Gastrocnemius medialis (tissue), 4 donors: ENCODE measurements around the gene VDR.

Experiments used
- CTCF ChIP-seq, 5 experiments: fragments of 450-650 bp in 3 of 5; fragments of 200-600 bp in 2 of 5; sonication (generic) in 2 of 5; IDR thresholded peaks in 4 of 5; conservative IDR thresholded peaks in 1 of 5; 1 replicate in 4 of 5; 2 replicates in 1 of 5; pipeline ENCODE4 v1.5.1; 2016 to 2019; ENCODE audit warnings: antibody characterized with exemption in 5 of 5, mild to moderate bottlenecking in 3 of 5, moderate library complexity in 3 of 5
- POLR2A ChIP-seq, 2 donors: fragments of 450-650 bp; IDR thresholded peaks; one replicate each; pipeline ENCODE4 v1.6.1; 2017; ENCODE audit warnings: antibody characterized with exemption in 2 of 2, mild to moderate bottlenecking in 2 of 2, moderate library complexity in 2 of 2

- TF ChIP-seq CTCF (IDR thresholded peaks at IDR 0.05 in 4 of 5, conservative IDR thresholded peaks at IDR 0.05 in 1 of 5), result no peak
- TF ChIP-seq POLR2A (IDR thresholded peaks at IDR 0.05), result no peak
Measured at GRCh38 chr12:47901718-47902093, 3.1 kb downstream of the VDR start.
